Fibroblast of lung (primary cell): ENCODE measurements around the gene TMEM132C. TPM values are rescaled to one million over a fixed set of nuclear protein-coding genes. Genes with fewer than 3 reads are reported as not detected.

Source experiments
- DNase-seq, 2 donors: peaks; one replicate each; pipeline versions ENCODE4 v3.0.0 to v3.0.0-alpha.2; 2010; ENCODE audit warnings: low read depth in 2 of 2
- H2AFZ ChIP-seq: 2 replicates; pipeline ENCODE4 v1.5.1; 2012; ENCODE audit warnings: low read length, control low read depth, inconsistent platforms
- H3K27ac ChIP-seq: 2 replicates; pipeline ENCODE4 v1.5.1; 2011; ENCODE audit warnings: low read length, control low read depth; ENCODE audit not compliant: insufficient read depth
- H3K27me3 ChIP-seq: 2 replicates; pipeline ENCODE4 v1.5.1; 2011; ENCODE audit warnings: mild to moderate bottlenecking, low read length; ENCODE audit not compliant: control insufficient read depth, insufficient read depth
- H3K36me3 ChIP-seq: 2 replicates; pipeline ENCODE4 v1.5.1; 2011; ENCODE audit warnings: low read length; ENCODE audit not compliant: control insufficient read depth, insufficient read depth
- H3K4me1 ChIP-seq: 2 replicates; pipeline ENCODE4 v1.5.1; 2011; ENCODE audit warnings: low read length; ENCODE audit not compliant: control insufficient read depth, insufficient read depth; ENCODE audit errors: extremely low read depth
- H3K4me2 ChIP-seq: 2 replicates; pipeline ENCODE4 v1.5.1; 2011; ENCODE audit warnings: low read length, control low read depth; ENCODE audit not compliant: insufficient read depth; ENCODE audit errors: extremely low read depth
- H3K4me3 ChIP-seq, 4 experiments: fragments of 200-600 bp in 1 of 4; sonication (generic) in 1 of 4; replicated peaks in 1 of 4; 2 replicates each; pipeline ENCODE4 v1.5.1; 2011 to 2016; ENCODE audit warnings: low read length in 4 of 4, low read depth in 3 of 4, mild to moderate bottlenecking in 3 of 4, control low read depth in 2 of 4, inconsistent platforms in 1 of 4, mixed read lengths in 1 of 4; ENCODE audit not compliant: insufficient read depth in 1 of 4; ENCODE audit errors: control extremely low read depth in 1 of 4
- H3K79me2 ChIP-seq: 2 replicates; pipeline ENCODE4 v1.5.1; 2012; ENCODE audit warnings: mild to moderate bottlenecking, low read length, inconsistent platforms; ENCODE audit not compliant: control insufficient read depth, insufficient read depth
- H3K9ac ChIP-seq: 2 replicates; pipeline ENCODE4 v1.5.1; 2011; ENCODE audit warnings: mild to moderate bottlenecking, low read length, control low read depth; ENCODE audit not compliant: insufficient read depth
- H3K9me3 ChIP-seq: 2 replicates; pipeline ENCODE4 v1.5.1; 2012; ENCODE audit warnings: low read depth, low read length; ENCODE audit not compliant: control insufficient read depth, insufficient read depth
- H4K20me1 ChIP-seq: 2 replicates; pipeline ENCODE4 v1.5.1; 2011; ENCODE audit warnings: low read length; ENCODE audit not compliant: control insufficient read depth, insufficient read depth; ENCODE audit errors: extremely low read depth
- CTCF ChIP-seq, 2 donors: IDR thresholded peaks in 1 of 2; conservative IDR thresholded peaks in 1 of 2; 1 replicate in 1 of 2; 2 replicates in 1 of 2; pipeline ENCODE4 v1.5.1; 2011 to 2012; ENCODE audit warnings: low read length in 2 of 2, control low read depth in 1 of 2, inconsistent platforms in 1 of 2, low read depth in 1 of 2, mild to moderate bottlenecking in 1 of 2
- EZH2 ChIP-seq: IDR thresholded peaks from 2 replicates; pipeline ENCODE4 v1.5.1; 2012; ENCODE audit warnings: low read length, control low read depth, mild to moderate bottlenecking; ENCODE audit errors: missing control alignments
- polyA plus RNA-seq, 2 donors: library from polyadenylated mRNA; depleted of rRNA in 1 of 2; stranded (reverse) in 1 of 2; unstranded in 1 of 2; fragments of >200 nt; gene quantifications; 2 replicates each; pipeline ENCODE4 v1.2.1, GENCODE V29; 2011 to 2012; ENCODE audit warnings: missing spikeins in 1 of 2
- total RNA-seq: library from RNA; depleted of rRNA; stranded (reverse); fragments of >200 nt; gene quantifications from 2 replicates; pipeline ENCODE4 v1.2.1, GENCODE V29; 2014

Gene TMEM132C
- total and polyA plus RNA-seq, 2 donors (not counting 1 experiment from before 2014, with no cell fraction given) = not detected

GRCh38 chr12:128402486-128403243 lies 135.7 kb downstream of the TMEM132C start:
- no peaks in the 10 kb centered on the region for H3K4me1 ChIP-seq
- no peak overlapping the region for H3K27ac ChIP-seq
- H3K27me3 ChIP-seq = no peaks in the 10 kb centered on the region
- no peak for TF ChIP-seq EZH2
- TF ChIP-seq CTCF (conservative IDR thresholded peaks at IDR 0.05 in 1 of 2, IDR thresholded peaks at IDR 0.05 in 1 of 2; ENCODE audit: low read depth in 1 of 2, low read length in 2 of 2) = no peak
- H3K36me3 ChIP-seq = no peaks in the 10 kb centered on the region
- DNase-seq = no peak
- no peak overlapping the region for H3K4me3 ChIP-seq
- H2AFZ ChIP-seq = no peak overlapping the region
- no peaks in the 10 kb centered on the region for H4K20me1 ChIP-seq
- H3K9ac ChIP-seq = no peak overlapping the region
- no peak overlapping the region for H3K4me2 ChIP-seq
- no peaks in the 10 kb centered on the region for H3K79me2 ChIP-seq
- H3K9me3 ChIP-seq = no peaks in the 10 kb centered on the region

GRCh38 chr12:128408669-128409068 lies 141.7 kb downstream of the TMEM132C start:
- no peak for DNase-seq
- H2AFZ ChIP-seq = no peak overlapping the region
- H3K4me1 ChIP-seq = no peaks in the 10 kb centered on the region
- H4K20me1 ChIP-seq = no peaks in the 10 kb centered on the region
- TF ChIP-seq CTCF (conservative IDR thresholded peaks at IDR 0.05 in 1 of 2, IDR thresholded peaks at IDR 0.05 in 1 of 2; ENCODE audit: low read depth in 1 of 2, low read length in 2 of 2) = no peak
- TF ChIP-seq EZH2 = no peak
- no peak overlapping the region for H3K27ac ChIP-seq
- no peak overlapping the region for H3K9ac ChIP-seq
- H3K4me3 ChIP-seq = no peak overlapping the region
- H3K27me3 ChIP-seq = no peaks in the 10 kb centered on the region
- no peaks in the 10 kb centered on the region for H3K36me3 ChIP-seq
- no peaks in the 10 kb centered on the region for H3K79me2 ChIP-seq
- H3K4me2 ChIP-seq = no peak overlapping the region
- no peaks in the 10 kb centered on the region for H3K9me3 ChIP-seq

GRCh38 chr12:128415036-128415560 lies 148.1 kb downstream of the TMEM132C start:
- Histone ChIP-seq H3K27ac (no peak overlapping the region), H3K79me2 (no peaks in the 10 kb centered on the region), H3K9me3 (no peaks in the 10 kb centered on the region), H3K9ac (no peak overlapping the region), H4K20me1 (no peaks in the 10 kb centered on the region), H3K4me3 (no peak overlapping the region), H3K4me1 (no peaks in the 10 kb centered on the region), H3K36me3 (no peaks in the 10 kb centered on the region), H2AFZ (no peak overlapping the region), H3K4me2 (no peak overlapping the region), H3K27me3 (no peaks in the 10 kb centered on the region)
- TF ChIP-seq EZH2 (no peak), CTCF (conservative IDR thresholded peaks at IDR 0.05 in 1 of 2, IDR thresholded peaks at IDR 0.05 in 1 of 2; ENCODE audit: low read depth in 1 of 2, low read length in 2 of 2) (no peak)
- no peak for DNase-seq
